SK-N-SH (cell line): ENCODE data around the gene EDIL3.
"Not testable (repeated sequence)": the region's sequence is repeated elsewhere in the genome, so short reads cannot be mapped to it uniquely, and the experiment has no call there.

Experiments
- CHD2 ChIP-seq: fragments of 150-350 bp; IDR thresholded peaks from 2 replicates; pipeline ENCODE4 v1.6.1; 2018; ENCODE audit warnings: low read length; ENCODE audit not compliant: partially characterized antibody
- FOXJ3 ChIP-seq: sonication (generic); formaldehyde crosslinking; IDR thresholded peaks from 2 replicates; pipeline ENCODE4 v1.5.1; 2020; ENCODE audit warnings: mild to moderate bottlenecking, missing genetic modification reagents
- JUND ChIP-seq: IDR thresholded peaks from 2 replicates; pipeline ENCODE4 v1.4.0; 2012
- RAD21 ChIP-seq: IDR thresholded peaks from 2 replicates; pipeline ENCODE4 v1.6.1; 2012; ENCODE audit warnings: mild to moderate bottlenecking, low read length
- YY1 ChIP-seq: IDR thresholded peaks from 2 replicates; pipeline ENCODE4 v1.4.0; 2012; ENCODE audit warnings: low read depth, mild to moderate bottlenecking
- TF ChIP-seq, protein P1 (sequence below): fragments of 200-600 bp; sonication (generic); IDR thresholded peaks from 2 replicates; pipeline ENCODE4 v1.6.1; 2017; ENCODE audit warnings: antibody characterized with exemption, mild to moderate bottlenecking, moderate library complexity
- TF ChIP-seq, protein P2 (sequence below): IDR thresholded peaks from 2 replicates; pipeline ENCODE4 v1.4.0; 2012; ENCODE audit warnings: low read depth, borderline replicate concordance
- TF ChIP-seq, protein P3 (sequence below): IDR thresholded peaks from 2 replicates; pipeline ENCODE4 v1.4.0; 2012; ENCODE audit warnings: low read depth
- TF ChIP-seq, protein P4 (sequence below): fragments of 150-350 bp; IDR thresholded peaks from 2 replicates; pipeline ENCODE4 v1.6.1; 2017; ENCODE audit warnings: antibody characterized with exemption, low read length, low read depth, borderline replicate concordance

DNA sequence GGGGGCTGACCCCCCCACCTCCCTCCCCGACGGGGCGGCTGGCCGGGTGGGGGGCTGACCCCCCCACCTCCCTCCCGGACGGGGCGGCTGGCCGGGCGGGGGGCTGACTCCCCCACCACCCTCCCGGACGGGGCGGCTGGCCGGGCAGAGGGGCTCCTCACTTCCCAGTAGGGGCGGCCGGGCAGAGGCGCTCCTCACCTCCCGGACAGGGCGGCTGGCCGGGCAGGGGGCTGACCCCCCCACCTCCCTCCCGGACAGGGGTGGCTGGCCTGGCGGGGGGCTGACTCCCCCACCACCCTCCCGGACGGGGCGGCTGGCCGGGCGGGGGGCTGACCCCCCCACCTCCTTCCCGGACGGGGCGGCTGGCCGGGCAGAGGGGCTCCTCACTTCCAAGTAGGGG is 72.4 kb downstream of the EDIL3 start:
- TF ChIP-seq, protein P1, sequence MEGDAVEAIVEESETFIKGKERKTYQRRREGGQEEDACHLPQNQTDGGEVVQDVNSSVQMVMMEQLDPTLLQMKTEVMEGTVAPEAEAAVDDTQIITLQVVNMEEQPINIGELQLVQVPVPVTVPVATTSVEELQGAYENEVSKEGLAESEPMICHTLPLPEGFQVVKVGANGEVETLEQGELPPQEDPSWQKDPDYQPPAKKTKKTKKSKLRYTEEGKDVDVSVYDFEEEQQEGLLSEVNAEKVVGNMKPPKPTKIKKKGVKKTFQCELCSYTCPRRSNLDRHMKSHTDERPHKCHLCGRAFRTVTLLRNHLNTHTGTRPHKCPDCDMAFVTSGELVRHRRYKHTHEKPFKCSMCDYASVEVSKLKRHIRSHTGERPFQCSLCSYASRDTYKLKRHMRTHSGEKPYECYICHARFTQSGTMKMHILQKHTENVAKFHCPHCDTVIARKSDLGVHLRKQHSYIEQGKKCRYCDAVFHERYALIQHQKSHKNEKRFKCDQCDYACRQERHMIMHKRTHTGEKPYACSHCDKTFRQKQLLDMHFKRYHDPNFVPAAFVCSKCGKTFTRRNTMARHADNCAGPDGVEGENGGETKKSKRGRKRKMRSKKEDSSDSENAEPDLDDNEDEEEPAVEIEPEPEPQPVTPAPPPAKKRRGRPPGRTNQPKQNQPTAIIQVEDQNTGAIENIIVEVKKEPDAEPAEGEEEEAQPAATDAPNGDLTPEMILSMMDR, result not testable (repeated sequence)
- not testable (repeated sequence) for TF ChIP-seq YY1; FOXJ3 (CRISPR knock-in tag); RAD21; CHD2; JUND
- TF ChIP-seq, protein P2, sequence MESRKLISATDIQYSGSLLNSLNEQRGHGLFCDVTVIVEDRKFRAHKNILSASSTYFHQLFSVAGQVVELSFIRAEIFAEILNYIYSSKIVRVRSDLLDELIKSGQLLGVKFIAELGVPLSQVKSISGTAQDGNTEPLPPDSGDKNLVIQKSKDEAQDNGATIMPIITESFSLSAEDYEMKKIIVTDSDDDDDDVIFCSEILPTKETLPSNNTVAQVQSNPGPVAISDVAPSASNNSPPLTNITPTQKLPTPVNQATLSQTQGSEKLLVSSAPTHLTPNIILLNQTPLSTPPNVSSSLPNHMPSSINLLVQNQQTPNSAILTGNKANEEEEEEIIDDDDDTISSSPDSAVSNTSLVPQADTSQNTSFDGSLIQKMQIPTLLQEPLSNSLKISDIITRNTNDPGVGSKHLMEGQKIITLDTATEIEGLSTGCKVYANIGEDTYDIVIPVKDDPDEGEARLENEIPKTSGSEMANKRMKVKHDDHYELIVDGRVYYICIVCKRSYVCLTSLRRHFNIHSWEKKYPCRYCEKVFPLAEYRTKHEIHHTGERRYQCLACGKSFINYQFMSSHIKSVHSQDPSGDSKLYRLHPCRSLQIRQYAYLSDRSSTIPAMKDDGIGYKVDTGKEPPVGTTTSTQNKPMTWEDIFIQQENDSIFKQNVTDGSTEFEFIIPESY, result not testable (repeated sequence)
- TF ChIP-seq, protein P3, sequence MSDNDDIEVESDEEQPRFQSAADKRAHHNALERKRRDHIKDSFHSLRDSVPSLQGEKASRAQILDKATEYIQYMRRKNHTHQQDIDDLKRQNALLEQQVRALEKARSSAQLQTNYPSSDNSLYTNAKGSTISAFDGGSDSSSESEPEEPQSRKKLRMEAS, result not testable (repeated sequence)
- TF ChIP-seq, protein P4, sequence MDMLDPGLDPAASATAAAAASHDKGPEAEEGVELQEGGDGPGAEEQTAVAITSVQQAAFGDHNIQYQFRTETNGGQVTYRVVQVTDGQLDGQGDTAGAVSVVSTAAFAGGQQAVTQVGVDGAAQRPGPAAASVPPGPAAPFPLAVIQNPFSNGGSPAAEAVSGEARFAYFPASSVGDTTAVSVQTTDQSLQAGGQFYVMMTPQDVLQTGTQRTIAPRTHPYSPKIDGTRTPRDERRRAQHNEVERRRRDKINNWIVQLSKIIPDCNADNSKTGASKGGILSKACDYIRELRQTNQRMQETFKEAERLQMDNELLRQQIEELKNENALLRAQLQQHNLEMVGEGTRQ, result not testable (repeated sequence)
